K562 (cell line): Measurements from ENCODE around the gene ACP4. TPM values are rescaled to one million over a fixed set of nuclear protein-coding genes. Genes with fewer than 3 reads are reported as not detected.

Experiments
- ATF3 ChIP-seq, 2 experiments: fragments of 450-650 bp in 1 of 2; sonication (generic) in 1 of 2; formaldehyde crosslinking in 1 of 2; IDR thresholded peaks in 1 of 2; conservative IDR thresholded peaks in 1 of 2; 2 replicates each; pipeline versions ENCODE4 v1.6.1 to v1.8.1; 2016 to 2023; ENCODE audit warnings: mild to moderate bottlenecking in 2 of 2, moderate library complexity in 2 of 2, inconsistent platforms in 1 of 2, missing genetic modification reagents in 1 of 2
- CREM ChIP-seq: IDR thresholded peaks from 2 replicates; pipeline ENCODE4 v1.6.1; 2014; ENCODE audit warnings: antibody characterized with exemption, low read depth
- CXXC5 ChIP-seq: fragments of 250-450 bp; sonication (Bioruptor Pico); IDR thresholded peaks from 2 replicates; pipeline ENCODE4 v1.8.0; 2022; ENCODE audit warnings: inconsistent platforms, mild to moderate bottlenecking, moderate library complexity
- DPF2 ChIP-seq: fragments of 450-650 bp; IDR thresholded peaks from 2 replicates; pipeline ENCODE4 v1.6.1; 2016
- EP300 ChIP-seq: IDR thresholded peaks from 2 replicates; pipeline ENCODE4 v1.6.1; 2012; ENCODE audit warnings: low read length, improper control_type of control experiment
- ETV6 ChIP-seq, 3 experiments: fragments of 150-350 bp in 1 of 3; sonication (generic) in 1 of 3; formaldehyde crosslinking in 1 of 3; IDR thresholded peaks; 2 replicates each; pipeline versions ENCODE4 v1.6.1 to v1.8.0; 2014 to 2022; ENCODE audit warnings: borderline replicate concordance in 2 of 3, low read depth in 2 of 3, antibody characterized with exemption in 1 of 3, low read length in 1 of 3, mild to moderate bottlenecking in 1 of 3, missing genetic modification reagents in 1 of 3
- GATA2 ChIP-seq: sonication (generic); formaldehyde crosslinking; IDR thresholded peaks from 2 replicates; pipeline ENCODE4 v1.4.0; 2020; ENCODE audit warnings: mild to moderate bottlenecking, missing genetic modification reagents
- MAX ChIP-seq: sonication (generic); formaldehyde crosslinking; IDR thresholded peaks from 2 replicates; pipeline ENCODE4 v1.9.0; 2022; ENCODE audit warnings: mild to moderate bottlenecking, missing genetic modification reagents
- NCOR1 ChIP-seq: fragments of 450-650 bp; IDR thresholded peaks from 2 replicates; pipeline ENCODE4 v1.6.1; 2016; ENCODE audit warnings: mild to moderate bottlenecking, moderate library complexity
- PYGO2 ChIP-seq: fragments of 450-650 bp; IDR thresholded peaks from 2 replicates; pipeline ENCODE4 v1.6.1; 2016; ENCODE audit warnings: mild to moderate bottlenecking, missing genetic modification characterization, moderate library complexity, missing compliant biosample characterization
- RNF2 ChIP-seq: sonication (generic); IDR thresholded peaks from 2 replicates; pipeline ENCODE4 v1.6.1; 2016
- SMARCA4 ChIP-seq: fragments of 450-650 bp; IDR thresholded peaks from 2 replicates; pipeline ENCODE4 v1.6.1; 2016
- ZBTB43 ChIP-seq: sonication (generic); formaldehyde crosslinking; IDR thresholded peaks from 2 replicates; pipeline ENCODE4 v1.8.0; 2023; ENCODE audit warnings: mild to moderate bottlenecking, missing genetic modification reagents
- ZBTB7A ChIP-seq: IDR thresholded peaks from 2 replicates; pipeline ENCODE4 v1.6.1; 2011; ENCODE audit warnings: low read depth, mild to moderate bottlenecking, low read length, moderate library complexity, borderline replicate concordance; ENCODE audit not compliant: control insufficient read depth
- ZMIZ1 ChIP-seq, 2 experiments: fragments of 150-350 bp in 1 of 2; IDR thresholded peaks; 2 replicates each; pipeline ENCODE4 v1.6.1; 2012 to 2016; ENCODE audit warnings: low read depth in 2 of 2, low read length in 2 of 2, mild to moderate bottlenecking in 1 of 2, moderate library complexity in 1 of 2
- ZNF311 ChIP-seq: fragments of 250-450 bp; sonication (Bioruptor Pico); IDR thresholded peaks from 2 replicates; pipeline ENCODE4 v1.4.0; 2020; ENCODE audit warnings: mild to moderate bottlenecking, moderate library complexity
- ZNF639 ChIP-seq, 2 experiments: fragments of 200-800 bp in 1 of 2; sonication (Bioruptor generic) in 1 of 2; sonication (generic) in 1 of 2; formaldehyde crosslinking in 1 of 2; IDR thresholded peaks in 1 of 2; conservative IDR thresholded peaks in 1 of 2; 2 replicates each; pipeline versions ENCODE4 v1.5.0 to v1.6.1; 2016 to 2020; ENCODE audit warnings: missing compliant biosample characterization in 1 of 2, missing genetic modification characterization in 1 of 2, missing genetic modification reagents in 1 of 2
- ZZZ3 ChIP-seq: fragments of 450-650 bp; IDR thresholded peaks from 2 replicates; pipeline ENCODE4 v1.6.1; 2016; ENCODE audit warnings: antibody characterized with exemption, mild to moderate bottlenecking, moderate library complexity
- polyA plus RNA-seq, 8 experiments: library from polyadenylated mRNA; depleted of rRNA in 4 of 8; stranded (reverse) in 5 of 8; unstranded in 3 of 8; fragments of >200 nt; fragmentation: Nextera tagmentation in 2 of 8; fragmentation: Illumina TruSeq in 1 of 8; extraction: Ambion mirVana in 2 of 8; extraction: Trizol in 1 of 8; gene quantifications; 2 replicates each; pipeline versions ENCODE4 v1.2.1 to v1.2.3, GENCODE V29; 2011 to 2014; ENCODE audit warnings: inconsistent platforms in 1 of 8, missing spikeins in 1 of 8
- total RNA-seq, 7 experiments: library from RNA; depleted of rRNA in 6 of 7; stranded (reverse); fragments of >200 nt in 6 of 7; fragmentation: Illumina TruSeq in 2 of 7; extraction: Trizol in 2 of 7; gene quantifications; 2 replicates each; pipeline versions ENCODE4 v1.2.1 to v1.2.3, GENCODE V29; 2011 to 2021; ENCODE audit warnings: low replicate concordance in 1 of 7

The ACP4 gene
- total and polyA plus RNA-seq, 9 of the 15 experiments (the other 6 are each of a cell fraction or from before 2014, with no cell fraction given) = not detected

- TF ChIP-seq ZNF311 (CRISPR knock-in tag) (peak; percentile 55), ZMIZ1 (IDR thresholded peaks at IDR 0.05; ENCODE audit: low read depth in 2 of 2, low read length in 2 of 2) (peak in 1 of 2 experiments; percentile 50; a peak in 1 of 4 replicates), PYGO2 (tag) (peak; percentile 31; the same call in 1 of the 2 replicates), CXXC5 (CRISPR knock-in tag) (peak; percentile 39), NCOR1 (peak; percentile 83), SMARCA4 (peak; percentile 89), DPF2 (peak; percentile 85), RNF2 (peak; percentile 48; the same call in 1 of the 2 replicates), EP300 (peak; percentile 94), ETV6 (IDR thresholded peaks at IDR 0.05; ENCODE audit: borderline replicate concordance in 1 of 2, low read depth in 2 of 2, low read length in 1 of 2) (0 out of 4 replicates have a peak, but pooled peaks of 1 of the 2 experiments have one; percentile 27), ETV6 (CRISPR knock-in tag; IDR thresholded peaks at IDR 0.05; ENCODE audit: borderline replicate concordance) (no peak), ZBTB7A (peak; percentile 40; the same call in 1 of the 2 replicates), GATA2 (CRISPR knock-in tag) (peak; percentile 40; the same call in 1 of the 2 replicates), CREM (no peak; the same call in 1 of the 2 replicates), ZBTB43 (CRISPR knock-in tag) (no peak), ZZZ3 (no peak), ATF3 (IDR thresholded peaks at IDR 0.05) (peak; percentile 11; the same call in 1 of the 2 replicates), ATF3 (CRISPR knock-in tag; conservative IDR thresholded peaks at IDR 0.05) (no peak), ZNF639 (CRISPR knock-in tag; conservative IDR thresholded peaks at IDR 0.05 in 1 of 2, IDR thresholded peaks at IDR 0.05 in 1 of 2) (peak in 1 of 2 experiments; percentile 53; a peak in 2 of 4 replicates), MAX (no peak)
These were observed 48.9 kb upstream of the ACP4 start (continued) for GRCh38 chr19:50741179-50741933.
